HG03354 (cell line): ENCODE measurements around the gene RLBP1.

Experiments
- ATAC-seq: cut with Tn5 transposase; IDR thresholded peaks from one replicate; pipeline ENCODE4 v1.9.1; 2021; ENCODE audit warnings: mild to moderate bottlenecking; ENCODE audit not compliant: unreplicated experiment, poor library complexity, severe bottlenecking

The RLBP1 gene

DNA sequence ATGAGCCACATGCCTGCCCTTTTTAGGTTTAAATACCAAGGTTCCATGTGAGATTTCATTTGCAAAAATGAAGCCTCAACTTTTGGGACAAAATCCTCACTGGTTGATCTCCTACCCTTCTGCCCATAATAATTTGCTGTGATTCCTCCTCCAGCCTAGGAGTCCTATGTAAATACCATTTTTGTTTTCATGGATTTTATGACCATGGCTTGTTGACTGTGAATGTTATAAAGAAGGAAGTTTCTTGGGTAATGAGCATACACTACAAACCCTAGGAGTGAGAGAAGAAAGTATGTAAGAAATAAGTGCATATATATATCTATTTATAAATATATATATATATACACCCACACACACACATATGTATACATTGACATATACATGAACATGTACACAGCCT is 13.1 kb downstream of the RLBP1 start:
- no peak for ATAC-seq

DNA sequence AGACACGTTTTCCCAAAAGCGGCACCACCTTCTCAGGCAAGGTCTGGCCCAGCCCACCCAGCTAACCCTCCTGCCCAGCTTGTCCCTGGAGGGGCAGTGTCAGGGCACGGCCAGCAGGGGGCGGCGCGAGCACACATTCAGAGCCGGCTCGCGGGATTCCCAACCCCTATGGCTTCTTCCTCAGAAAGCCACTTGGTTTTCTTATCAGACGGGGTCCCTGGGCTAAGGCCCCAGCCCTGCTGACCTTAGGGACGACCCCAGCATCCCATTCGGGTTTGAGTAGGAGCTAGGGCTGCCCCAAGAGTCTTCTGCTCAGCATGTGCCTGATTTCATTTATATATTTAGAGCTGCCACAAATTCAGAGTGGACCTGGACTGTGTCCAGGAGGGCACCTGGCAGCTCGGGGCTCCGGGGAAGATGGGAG is 14.5 kb downstream of the RLBP1 start:
- ATAC-seq, result peak; percentile 91

DNA sequence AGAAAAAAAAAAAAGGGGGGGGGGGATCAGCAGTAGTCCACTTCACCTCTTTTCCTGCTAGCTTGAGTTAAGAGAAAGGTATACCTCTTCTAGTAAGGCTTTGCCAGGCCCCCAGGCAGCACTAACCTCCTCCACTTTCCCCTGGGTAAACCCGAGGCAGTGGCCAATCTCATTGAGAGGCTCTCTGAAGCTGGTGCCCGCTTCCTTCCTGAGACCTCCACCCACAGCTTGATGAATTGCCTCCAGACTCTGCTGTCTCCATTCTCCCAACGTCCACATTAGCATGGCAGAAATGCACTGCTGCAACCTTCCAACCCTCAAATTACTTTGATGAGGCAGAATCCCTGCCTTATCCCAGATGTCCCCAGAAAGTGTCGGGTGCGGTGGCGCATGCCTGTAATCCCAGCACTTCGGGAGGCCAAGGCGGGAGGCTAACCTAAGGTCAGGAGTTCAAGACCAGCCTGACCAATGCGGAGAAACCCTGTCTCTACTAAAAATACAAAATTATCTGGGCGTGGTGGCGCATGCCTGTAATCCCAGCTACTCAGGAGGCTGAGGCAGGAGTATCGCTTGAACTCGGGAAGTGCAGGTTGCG is 15.3 kb downstream of the RLBP1 start:
- no peak for ATAC-seq

DNA sequence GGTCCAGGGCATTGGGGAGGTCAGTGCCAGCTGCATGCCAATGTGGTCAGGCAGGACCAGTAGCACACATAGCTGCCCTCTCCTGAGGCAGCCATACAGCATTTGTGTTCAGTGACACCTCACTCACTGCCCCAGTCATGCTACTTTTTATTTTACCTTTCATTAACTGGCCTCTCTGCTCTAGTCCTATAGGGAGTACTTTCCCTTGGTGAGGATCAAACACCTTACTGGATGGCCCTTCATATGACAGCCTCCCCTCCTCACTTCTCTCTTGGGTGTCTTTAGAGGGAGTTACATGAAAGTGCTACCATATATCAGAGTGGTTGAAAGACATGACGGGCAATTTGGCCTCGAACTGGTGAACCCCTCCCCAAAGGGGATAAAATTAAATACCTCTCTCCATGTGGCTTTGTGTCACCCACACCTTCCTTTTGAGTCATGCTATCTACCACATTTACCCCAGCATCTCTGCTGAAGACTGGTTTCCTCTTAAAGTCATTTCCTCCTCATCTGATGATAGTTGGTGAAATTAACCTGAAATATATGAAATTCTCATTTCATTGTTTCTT is 17.6 kb downstream of the RLBP1 start:
- ATAC-seq, result no peak

DNA sequence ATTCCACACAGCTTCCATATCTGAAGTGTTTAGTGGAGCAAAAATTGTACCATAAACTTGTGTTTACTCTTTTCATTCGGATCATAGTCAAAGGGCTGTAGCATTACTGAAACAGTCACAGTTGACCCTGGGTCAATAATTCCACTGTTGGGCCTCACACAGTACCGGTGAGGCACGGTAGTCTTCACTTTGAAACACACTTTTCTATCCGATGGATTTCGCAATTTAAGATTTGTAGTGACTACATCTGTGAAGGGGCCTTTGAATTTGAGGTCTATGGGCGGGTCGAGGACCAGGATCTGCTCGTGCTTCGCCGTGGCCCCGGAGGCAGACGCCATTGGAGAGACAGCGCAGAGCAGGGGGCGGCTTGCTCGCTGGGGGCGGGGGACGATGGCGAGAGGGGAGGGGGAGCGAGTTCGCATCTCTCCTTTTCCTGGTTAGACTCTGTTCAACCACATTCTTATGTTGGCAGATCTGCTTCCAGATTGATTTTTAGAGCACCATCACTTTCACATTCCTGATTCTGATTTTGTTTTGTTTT is 19.8 kb downstream of the RLBP1 start:
- no peak for ATAC-seq

DNA sequence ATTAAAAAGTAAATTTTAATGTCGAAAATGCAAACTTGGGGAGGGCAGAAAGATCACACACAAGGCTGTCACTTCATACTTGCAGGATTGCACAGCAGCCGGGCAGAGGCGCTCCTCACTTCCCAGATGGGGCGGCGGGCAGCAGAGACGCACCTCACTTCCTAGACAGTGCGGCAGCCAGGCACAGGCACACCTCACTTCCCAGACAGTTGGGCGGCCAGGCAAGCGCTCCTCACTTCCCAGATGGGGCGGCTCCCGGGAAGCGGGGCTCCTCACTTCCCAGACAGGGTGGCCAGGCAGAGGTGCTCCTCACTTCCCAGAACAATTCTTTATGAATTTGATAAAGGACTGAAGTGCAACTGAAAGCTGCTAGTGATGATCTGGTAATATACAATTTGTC is 21.2 kb downstream of the RLBP1 start:
- ATAC-seq, result no peak

DNA sequence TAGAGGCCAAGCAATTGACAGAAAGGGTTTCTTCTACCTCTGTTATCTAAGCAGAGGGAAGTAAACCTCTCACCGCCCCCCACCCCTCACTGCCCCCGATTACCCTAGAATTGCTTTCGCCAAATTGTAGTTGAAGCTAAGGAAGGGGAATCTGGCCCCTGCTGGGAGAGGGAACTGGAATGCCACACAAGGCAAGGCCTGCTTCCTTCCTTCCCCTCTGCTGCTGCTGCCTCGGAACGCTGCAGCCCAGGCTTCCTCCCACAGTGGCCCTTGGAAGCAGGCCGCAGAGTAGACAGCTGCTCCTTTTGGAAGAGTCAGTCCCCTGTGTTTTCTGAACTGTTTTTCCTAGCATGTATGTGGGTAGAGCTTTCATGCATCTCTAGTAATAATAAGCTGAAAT is 21.6 kb downstream of the RLBP1 start:
- no peak for ATAC-seq

DNA sequence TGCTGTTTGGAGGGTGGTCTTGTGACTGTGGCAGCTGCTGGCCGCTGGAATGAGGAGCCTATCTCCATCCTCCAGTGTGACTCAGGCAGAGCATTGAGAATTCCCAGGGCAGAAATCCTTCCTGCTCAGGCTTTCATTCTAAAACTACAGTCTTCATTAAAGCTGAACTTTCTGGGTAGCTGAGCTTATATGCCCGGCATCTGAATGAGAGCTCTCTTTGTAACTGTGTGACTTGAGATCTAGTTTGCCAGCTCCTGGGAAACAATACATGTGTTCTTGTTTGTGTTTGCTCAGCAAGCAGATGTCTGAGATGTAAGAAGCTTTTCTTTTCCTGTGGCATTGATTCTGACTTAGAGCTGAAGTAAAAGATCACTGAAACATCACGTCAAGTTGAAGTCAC is 22.4 kb downstream of the RLBP1 start:
- ATAC-seq, result no peak

DNA sequence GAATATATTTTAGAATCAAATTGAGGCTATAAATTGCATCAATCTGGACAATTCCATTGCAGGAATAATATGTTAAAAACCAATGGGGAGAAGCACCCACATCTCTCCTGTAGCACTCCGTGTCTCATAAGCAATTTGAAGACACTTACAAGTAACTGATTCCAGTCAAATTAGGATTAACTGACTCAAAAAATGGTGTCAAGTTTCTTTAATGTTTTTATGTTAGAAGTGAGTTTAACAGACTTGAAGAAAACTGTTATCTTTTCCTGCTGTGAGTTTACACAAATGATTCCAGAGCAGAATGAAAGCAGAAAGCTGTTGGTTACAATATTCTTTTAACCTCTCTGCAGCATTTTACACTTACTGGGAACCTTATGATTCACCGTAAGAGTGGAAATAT is 23.2 kb downstream of the RLBP1 start:
- no peak for ATAC-seq

DNA sequence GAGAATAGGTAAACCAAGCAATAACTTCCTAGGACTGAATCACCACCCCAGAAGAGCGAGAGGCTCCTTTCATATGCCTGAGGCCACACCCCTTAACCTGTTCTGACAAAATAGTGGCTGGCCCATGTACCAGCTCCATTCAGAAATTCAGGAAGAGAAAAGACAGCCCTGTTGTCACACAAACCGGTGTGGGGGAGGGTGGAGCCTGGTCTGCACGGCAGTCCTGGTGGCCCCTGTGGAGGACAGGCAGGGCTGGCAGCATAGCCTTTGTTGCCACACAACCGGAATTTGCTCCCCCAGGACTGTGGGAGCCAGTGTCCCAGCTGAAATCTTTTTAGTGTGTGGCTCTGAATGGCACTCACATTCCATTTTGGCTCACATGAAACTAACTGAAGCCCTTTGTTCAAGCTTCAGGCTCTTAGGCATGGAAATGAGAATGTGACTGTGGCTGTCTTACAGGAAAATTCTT is 23.8 kb downstream of the RLBP1 start:
- no peak for ATAC-seq

DNA sequence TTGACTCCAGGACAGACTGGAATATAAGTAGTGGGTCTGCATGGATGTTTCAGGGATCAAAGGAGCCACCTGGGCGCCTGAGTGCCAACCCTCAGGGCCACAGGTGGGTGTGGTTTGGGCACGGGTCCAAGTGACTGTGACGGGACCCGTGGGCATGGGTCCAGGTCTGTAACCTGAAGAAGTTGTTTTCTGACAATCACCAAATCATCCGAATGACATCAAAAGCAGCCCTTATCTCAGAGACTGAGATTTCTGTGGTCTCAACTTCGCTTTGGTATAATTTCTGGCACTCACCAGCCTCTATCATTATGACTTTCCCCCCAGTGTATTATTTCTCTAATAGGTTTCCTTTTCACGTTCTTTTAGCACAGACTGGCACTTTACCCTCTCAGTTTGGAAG is 24.4 kb downstream of the RLBP1 start:
- ATAC-seq, result no peak

DNA sequence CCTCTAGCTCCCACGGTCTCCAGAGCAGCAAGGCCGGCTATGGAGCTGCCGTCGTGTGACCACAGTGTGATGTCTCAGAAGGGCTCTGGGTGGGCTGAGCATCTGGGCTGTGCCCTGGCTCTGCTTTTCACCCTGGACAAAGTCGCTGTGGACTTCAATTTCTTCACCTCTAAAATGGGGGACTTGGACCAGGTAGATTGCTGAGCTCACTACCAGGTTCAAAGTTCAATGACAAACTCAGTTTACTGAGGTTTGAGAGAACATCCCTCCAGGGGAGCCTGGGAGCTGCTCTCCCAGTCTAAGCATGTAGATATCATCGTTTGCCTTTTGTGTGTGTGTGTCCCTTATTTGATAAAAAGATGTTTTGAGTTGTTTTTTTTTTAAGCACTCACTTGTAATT is 25.1 kb downstream of the RLBP1 start:
- no peak for ATAC-seq

DNA sequence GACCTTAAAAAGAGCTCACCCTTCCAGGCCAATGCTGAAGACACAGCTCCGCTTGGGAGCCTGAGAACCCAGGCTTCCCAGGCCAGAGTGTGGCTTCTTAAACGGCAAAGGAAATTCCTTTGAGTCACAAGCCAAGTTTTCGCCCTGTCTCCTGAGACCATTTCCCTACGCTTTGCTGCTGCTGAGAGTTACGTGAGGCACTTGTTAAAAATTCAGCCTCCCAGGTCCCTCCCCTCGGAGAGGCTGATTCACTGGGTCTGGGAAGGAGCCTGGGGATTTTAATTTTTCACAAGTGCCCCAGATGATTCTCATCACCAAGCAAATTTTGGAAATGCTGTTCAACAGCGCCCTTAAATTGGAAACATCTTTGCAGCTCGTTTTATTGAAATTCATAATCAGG is 25.5 kb downstream of the RLBP1 start:
- ATAC-seq, result no peak

DNA sequence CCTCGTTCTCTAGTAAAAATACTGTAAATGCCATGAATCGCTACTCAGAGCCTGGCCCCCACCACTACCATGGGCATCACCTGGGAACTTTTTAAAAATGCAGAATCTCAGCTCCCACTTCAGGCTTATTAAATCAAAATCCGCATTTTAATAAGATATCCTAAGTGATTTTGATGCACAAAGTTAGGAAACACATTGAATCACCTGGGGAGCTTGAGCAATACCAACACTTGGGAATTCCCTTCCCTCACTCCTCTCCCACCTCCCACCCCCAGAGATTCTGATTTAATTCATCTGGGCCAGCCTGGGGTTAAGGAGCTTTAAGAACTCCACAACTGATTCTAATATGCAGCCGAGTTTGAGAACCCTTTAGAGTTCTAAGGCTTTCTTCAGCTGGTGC is 26.8 kb downstream of the RLBP1 start:
- no peak for ATAC-seq

DNA sequence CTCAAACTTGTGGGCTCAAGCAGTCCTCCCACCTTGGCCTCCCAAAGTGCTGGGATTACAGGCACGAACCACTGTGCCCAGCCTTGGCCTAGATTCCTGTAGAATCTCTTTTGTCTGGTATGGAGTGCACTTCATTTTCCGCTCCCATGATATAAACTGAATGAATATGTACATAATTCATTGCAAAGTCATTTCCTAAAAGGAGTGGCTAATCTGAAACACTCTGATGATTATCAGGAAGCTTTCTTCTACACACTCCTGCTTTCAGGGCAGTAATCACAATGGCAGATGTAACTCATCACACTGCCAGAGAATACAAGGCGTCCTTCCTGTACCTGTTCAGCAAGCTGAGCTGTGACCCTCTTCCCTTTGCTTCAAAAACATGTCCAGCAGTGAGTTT is 28.6 kb downstream of the RLBP1 start:
- ATAC-seq, result no peak

DNA sequence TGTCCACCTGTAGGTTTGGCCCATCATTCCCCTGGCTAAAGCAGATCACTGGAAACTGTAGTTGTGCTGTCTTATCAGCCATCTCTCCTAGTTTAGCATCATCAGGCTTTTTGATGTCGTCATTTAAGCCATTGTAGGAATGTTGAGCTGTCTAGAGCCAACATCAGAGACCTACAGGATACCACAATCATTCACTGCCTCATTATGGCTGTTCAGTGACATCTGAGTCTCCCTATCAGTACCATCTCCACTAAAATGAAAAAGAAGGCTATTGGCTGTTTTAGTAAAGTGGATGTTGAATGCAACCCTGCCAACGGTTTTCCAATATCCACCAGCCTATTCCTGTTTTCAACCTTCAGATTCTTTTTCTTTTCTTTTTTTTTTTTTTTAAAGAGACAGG is 29.2 kb downstream of the RLBP1 start:
- no peak for ATAC-seq

DNA sequence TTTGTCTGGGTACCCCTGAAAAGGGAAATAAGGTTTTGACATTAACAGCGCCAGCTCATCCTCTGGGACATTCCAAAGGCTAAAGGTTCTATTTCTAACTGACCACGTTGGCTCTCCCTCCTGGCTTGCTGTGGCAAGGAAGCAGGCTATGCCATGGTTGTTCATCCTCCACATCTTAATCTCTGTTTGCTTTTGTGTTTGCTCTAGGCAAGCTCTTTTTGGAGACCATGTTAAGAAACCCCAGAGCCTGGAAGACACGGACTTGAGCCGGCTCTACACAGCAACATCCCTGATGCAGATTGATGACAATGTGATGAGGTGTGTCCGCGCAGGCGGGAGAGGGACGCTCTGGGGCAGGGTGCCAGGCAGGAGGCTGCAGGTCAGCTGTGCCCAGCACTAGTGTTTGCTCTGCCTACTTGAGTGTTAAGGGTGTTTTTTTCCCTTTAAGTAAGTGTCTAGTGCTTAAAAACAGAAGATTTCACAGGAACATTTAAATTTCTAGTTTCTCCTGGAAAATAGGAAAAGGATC is 33.3 kb downstream of the RLBP1 start:
- ATAC-seq, result no peak

DNA sequence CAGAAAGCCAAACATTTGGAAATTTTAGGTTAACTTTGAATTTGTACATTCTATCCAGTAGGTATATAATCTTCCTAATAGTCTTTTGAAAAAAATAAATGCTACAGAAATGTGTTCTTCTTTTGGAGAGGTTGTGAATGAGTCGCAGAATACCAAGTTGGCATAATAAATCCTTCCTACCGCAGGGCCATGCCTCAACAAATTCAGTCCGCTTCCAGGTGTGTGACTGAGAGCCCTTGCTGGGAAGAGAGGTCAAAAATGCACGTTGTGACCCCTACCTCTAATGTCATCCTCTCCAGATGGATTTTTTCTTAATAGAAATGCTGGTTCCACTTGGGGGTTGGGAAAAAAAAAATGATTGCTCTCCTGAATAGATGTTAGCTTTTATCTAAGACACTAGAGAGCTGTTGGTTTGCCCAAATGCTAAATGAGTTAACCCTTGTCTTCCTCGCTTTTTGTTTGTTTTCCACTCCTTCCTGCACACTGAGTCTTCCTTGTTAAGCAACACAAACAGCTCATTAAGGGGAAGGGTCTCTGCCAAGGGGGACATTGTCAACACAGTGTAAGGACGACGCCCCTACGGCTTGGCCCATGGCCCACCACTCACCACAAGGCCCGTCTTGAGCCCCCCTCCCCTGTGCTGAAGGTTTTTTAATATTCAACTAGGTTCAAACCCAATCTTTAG is 33.9 kb downstream of the RLBP1 start:
- no peak for ATAC-seq

DNA sequence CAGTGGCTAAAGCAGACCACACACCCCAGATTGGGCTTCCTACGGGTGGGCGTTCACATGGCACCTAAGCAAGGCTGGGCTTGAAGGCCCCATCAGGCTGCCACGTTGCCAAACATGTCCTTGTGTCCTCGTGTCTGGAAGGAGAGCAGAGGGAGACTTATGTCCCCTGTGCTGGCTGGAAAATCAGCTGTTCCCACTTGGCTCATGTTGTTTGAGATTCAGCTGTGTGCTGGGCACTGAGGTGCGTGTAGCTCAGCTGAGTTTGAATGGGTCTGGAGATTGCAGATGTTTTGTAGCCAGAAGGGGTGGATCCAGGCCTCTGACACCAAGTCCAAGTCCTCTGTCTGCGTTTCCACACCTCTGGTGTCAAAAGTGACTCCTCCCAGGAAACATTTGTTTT is 34.6 kb downstream of the RLBP1 start:
- ATAC-seq, result no peak

DNA sequence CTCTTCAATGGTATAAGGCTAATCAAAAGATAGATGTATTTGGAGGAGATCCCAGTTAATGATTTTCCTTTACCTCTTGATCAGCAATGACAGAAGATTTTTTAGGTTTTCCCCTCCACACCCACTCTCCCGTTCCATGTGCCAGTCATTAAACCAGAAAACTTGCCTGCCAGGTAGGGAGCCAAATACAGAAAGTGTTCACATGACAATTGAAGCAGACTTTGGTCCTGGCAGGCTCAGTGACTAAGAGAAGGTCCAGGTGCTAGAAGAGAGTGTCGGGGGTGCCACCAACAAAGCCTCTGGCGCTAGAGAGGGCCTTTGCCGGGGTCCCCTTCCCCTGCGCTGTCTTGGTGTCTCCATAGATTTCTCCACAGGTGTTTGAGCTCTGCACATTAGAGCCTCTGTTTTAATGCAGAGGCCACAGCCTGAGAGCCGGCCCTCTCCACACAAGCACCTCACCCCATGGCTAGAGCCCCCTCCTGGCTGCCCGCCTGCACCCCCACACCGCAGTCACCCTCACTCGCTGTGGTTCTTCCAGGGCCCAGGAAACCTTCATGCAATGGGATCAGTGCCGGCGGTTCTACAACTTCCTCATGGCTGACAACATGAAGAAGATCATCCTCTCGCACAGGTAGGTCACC is 36.4 kb downstream of the RLBP1 start:
- ATAC-seq, result no peak

DNA sequence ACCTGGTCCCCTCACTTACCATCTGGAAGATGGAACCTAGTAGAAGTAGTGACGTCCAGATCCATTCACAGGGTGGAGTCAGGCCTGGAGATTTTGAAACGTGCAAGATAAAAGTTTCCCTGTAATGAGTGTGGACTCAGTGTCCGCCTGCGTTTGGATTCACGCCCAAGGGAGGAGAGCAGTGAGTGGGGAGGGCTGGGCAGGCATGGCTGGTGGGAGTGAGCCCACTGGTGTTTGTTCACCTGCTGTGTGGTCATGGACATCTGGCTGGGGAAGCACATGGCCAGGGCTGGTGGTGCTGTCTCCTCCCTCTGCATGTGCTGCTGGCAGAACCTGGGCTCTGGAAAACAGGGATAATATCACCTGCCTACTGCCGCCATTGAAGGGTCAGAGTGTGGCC is 37.0 kb downstream of the RLBP1 start:
- no peak for ATAC-seq
